Upper lobe of left lung (tissue), 4 donors: Measurements from ENCODE around the gene CMC2.

ENCODE experiments used
- CTCF ChIP-seq, 6 experiments: fragments of 450-650 bp in 4 of 6; fragments of 200-600 bp in 2 of 6; sonication (generic) in 2 of 6; IDR thresholded peaks; one replicate each; pipeline ENCODE4 v1.5.1; 2016 to 2019; ENCODE audit warnings: antibody characterized with exemption in 6 of 6
- EP300 ChIP-seq, 4 donors: sonication (generic); formaldehyde crosslinking; IDR thresholded peaks; one replicate each; pipeline ENCODE4 v1.5.1; 2017; ENCODE audit warnings: antibody characterized with exemption in 4 of 4, control low read depth in 2 of 4
- POLR2A ChIP-seq, 4 donors: fragments of 450-650 bp; IDR thresholded peaks; one replicate each; pipeline ENCODE4 v1.5.1; 2016 to 2017; ENCODE audit warnings: antibody characterized with exemption in 4 of 4, mild to moderate bottlenecking in 2 of 4

- no peak for TF ChIP-seq CTCF (IDR thresholded peaks at IDR 0.05)
- no peak for TF ChIP-seq EP300 (IDR thresholded peaks at IDR 0.05)
- no peak for TF ChIP-seq POLR2A (IDR thresholded peaks at IDR 0.05)
These were observed 33.4 kb upstream of the CMC2 start for GRCh38 chr16:81040131-81040530.
